ENCODE measurements around the gene AFF3. TPM values are rescaled to one million over a fixed set of nuclear protein-coding genes. Genes with fewer than 3 reads are reported as not detected.
"Not testable (repeated sequence)": the region's sequence is repeated elsewhere in the genome, so short reads cannot be mapped to it uniquely, and the experiment has no call there.

The AFF3 gene
- total and polyA plus RNA-seq, 12 donors = 0.39 to 16.9 (median 7.0) TPM

DNA sequence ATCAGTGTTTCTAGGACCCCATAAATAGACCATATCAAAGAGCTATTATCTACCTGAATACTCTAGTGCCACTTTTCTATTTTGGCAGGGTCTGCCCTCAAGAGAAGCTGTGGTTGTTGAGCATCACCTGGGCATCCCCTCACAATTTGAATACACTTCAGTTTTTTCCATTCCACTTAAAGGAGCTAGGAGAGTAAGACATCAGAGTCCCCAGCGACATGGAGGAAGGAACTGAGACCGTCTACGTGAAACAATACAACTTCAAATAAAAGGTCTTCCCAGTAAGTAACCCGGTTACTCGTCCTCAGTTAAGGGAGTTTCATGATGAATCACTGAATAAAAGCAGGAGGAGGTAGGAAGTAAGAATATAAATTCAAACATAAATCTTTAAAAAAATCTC is 206.7 kb downstream of the AFF3 start:
- 72 to 74% methylated on average over 5 of the region's 5 CpGs for WGBS, 2 donors
- no peak for DNase-seq
- Histone ChIP-seq H3K4me3 (no peak overlapping the region), H3K36me3 (no peaks in the 10 kb centered on the region), H3K9me3 (no peaks in the 10 kb centered on the region), H3K27ac (no peak overlapping the region), H3K4me1 (peaks cover 0 to 7% (median 0%) of the 10 kb centered on the region in 9 donors), H3K27me3 (no peaks in the 10 kb centered on the region)
- TF ChIP-seq, protein P1, sequence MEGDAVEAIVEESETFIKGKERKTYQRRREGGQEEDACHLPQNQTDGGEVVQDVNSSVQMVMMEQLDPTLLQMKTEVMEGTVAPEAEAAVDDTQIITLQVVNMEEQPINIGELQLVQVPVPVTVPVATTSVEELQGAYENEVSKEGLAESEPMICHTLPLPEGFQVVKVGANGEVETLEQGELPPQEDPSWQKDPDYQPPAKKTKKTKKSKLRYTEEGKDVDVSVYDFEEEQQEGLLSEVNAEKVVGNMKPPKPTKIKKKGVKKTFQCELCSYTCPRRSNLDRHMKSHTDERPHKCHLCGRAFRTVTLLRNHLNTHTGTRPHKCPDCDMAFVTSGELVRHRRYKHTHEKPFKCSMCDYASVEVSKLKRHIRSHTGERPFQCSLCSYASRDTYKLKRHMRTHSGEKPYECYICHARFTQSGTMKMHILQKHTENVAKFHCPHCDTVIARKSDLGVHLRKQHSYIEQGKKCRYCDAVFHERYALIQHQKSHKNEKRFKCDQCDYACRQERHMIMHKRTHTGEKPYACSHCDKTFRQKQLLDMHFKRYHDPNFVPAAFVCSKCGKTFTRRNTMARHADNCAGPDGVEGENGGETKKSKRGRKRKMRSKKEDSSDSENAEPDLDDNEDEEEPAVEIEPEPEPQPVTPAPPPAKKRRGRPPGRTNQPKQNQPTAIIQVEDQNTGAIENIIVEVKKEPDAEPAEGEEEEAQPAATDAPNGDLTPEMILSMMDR (IDR thresholded peaks at IDR 0.05) = no peak
- ATAC-seq = no peak
- intact Hi-C loops (cut with DNase I) = no loop called here

DNA sequence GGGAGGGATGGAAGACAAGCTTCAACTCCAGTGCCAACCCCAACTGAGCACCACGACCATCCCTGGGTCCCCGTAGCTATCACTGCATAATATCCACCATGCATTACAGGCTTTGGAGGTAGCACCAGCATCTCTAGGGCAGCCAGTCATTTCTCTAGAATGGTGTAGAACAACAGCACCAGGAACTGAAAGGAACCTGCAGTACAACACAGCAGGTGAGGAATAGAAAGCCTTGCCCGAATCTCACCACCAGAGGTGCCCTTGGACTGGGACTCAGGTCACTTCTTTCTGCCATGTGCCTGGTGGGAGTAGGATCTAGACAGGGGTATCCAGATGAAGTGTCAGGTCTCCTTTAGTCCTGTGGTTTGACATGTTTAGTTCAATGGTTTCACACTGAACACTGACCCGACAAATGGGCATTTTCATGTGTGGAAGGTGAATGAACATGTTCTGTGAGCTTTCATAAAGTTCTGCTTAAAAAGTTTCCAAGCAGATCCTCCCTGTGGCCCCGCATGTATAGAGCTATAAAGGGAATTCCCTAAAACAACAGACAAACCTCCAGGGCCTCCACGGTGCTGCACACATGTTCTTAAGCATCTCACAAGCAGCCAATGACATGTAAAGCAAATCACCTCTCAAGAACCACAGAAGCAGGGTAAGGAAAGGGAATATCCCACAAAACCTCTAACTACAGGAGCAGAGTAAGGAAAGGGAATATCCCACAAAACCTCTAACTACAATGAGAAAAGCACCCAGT is 208.3 kb downstream of the AFF3 start:
- Histone ChIP-seq H3K27me3 (no peaks in the 10 kb centered on the region), H3K27ac (no peak overlapping the region), H3K9me3 (no peaks in the 10 kb centered on the region), H3K4me1 (no peaks in the 10 kb centered on the region), H3K36me3 (no peaks in the 10 kb centered on the region), H3K4me3 (no peak overlapping the region)
- WGBS, 2 donors = 87 to 91% methylated on average over 6 of the region's 6 CpGs
- TF ChIP-seq, protein P1 (IDR thresholded peaks at IDR 0.05) = no peak
- intact Hi-C loops (cut with DNase I) = no loop called here
- ATAC-seq (no peak), DNase-seq (no peak)

DNA sequence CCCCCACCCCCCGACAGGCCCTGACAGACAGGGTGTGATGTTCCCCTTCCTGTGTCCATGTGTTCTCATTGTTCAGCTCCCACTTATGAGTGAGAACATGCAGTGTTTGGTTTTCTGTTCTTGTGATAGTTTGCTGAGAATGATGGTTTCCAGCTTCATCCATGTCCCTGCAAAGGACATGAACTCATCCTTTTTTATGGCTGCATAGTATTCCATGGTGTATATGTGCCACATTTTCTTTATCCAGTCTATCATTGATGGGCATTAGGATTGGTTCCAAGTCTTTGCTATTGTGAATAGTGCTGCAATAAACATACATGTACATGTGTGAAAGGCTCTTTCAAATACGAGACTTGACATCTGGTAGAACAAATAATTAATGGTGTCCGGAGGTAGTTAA is 208.9 kb downstream of the AFF3 start:
- ATAC-seq; H3K4me1 ChIP-seq; H3K27me3 ChIP-seq; intact Hi-C loops (cut with DNase I); DNase-seq; H3K4me3 ChIP-seq; H3K36me3 ChIP-seq; H3K9me3 ChIP-seq; H3K27ac ChIP-seq: not testable (repeated sequence)
- WGBS, 2 donors = 95 to 99% methylated on average over 3 of the region's 3 CpGs

DNA sequence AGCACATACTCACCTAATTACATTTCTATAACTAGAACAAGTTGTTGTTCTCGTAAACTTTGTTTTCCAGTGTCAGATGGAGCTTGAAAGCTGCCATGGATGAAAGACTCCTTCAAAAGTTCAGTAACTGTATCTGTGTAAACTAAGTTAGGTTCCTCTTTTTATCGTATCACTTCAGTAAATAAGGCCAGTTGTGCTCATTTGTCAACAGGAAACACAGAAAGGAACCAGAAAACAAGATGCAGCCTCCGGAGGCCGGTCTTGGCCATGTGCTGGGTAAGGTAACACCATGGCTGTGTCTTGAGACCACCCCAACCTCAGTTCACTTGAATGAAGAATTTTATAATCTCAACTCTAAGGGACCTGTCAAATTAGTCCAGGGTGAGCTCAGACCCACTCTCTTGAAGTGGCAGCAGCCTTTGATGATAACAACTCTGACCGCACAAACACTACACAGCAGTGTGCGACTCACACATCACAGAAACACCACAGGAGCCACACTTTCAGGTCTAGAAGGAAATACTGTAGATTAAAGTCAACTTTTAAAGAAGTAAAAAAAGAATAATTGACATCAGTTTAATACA is 213.8 kb downstream of the AFF3 start:
- 86 to 92% methylated on average over 6 of the region's 6 CpGs for WGBS, 2 donors

DNA sequence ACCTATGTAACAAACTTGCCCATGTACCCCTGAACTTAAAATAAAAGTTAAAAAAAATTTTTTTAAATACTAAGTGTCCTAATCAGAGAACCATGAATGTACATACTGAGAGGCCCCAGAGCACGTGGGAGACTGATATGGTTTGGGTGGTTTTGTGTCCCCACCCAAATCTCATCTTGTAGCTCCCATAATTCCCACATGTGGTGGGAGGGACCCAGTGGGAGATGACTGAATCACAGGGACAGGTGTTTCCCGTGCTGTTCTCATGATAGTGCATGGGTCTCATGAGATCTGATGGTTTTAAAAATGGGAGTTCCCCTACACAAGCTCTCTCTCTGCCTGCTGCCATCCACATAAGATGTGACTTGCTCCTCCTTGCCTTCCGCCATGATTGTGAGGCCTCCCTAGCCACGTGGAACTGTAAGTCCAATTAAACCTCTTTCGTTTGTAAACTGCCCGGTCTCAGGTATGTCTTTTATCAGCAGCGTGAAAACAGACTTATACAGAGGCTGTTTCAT is 214.6 kb downstream of the AFF3 start:
- DNase-seq; H3K27ac ChIP-seq; H3K4me3 ChIP-seq; H3K4me1 ChIP-seq; H3K27me3 ChIP-seq; intact Hi-C loops (cut with DNase I); H3K9me3 ChIP-seq; H3K36me3 ChIP-seq; ATAC-seq: not testable (repeated sequence)
- 89 to 92% methylated on average over 7 of the region's 7 CpGs for WGBS, 2 donors

More for the DNA sequence above, 213.8 kb downstream of the AFF3 start:
- no peak for DNase-seq
- intact Hi-C loops (cut with DNase I) = no loop called here
- H3K4me1 ChIP-seq = no peaks in the 10 kb centered on the region
- no peaks in the 10 kb centered on the region for H3K36me3 ChIP-seq
- H3K27me3 ChIP-seq = no peaks in the 10 kb centered on the region
- no peak overlapping the region for H3K4me3 ChIP-seq
- TF ChIP-seq, protein P1 (IDR thresholded peaks at IDR 0.05) = no peak
- no peak for ATAC-seq
- no peak overlapping the region for H3K27ac ChIP-seq
- H3K9me3 ChIP-seq = no peaks in the 10 kb centered on the region
